22Rv1 (cell line): Measurements from ENCODE around the gene BNC2.

Experiments
- ZFX ChIP-seq: fragments of 450-650 bp; IDR thresholded peaks from 2 replicates; pipeline ENCODE4 v1.6.1; 2017; ENCODE audit warnings: antibody characterized with exemption, borderline replicate concordance
- TF ChIP-seq, protein P1 (sequence below): fragments of 450-650 bp; IDR thresholded peaks from 2 replicates; pipeline ENCODE4 v1.5.1; 2017; ENCODE audit warnings: mild to moderate bottlenecking

DNA sequence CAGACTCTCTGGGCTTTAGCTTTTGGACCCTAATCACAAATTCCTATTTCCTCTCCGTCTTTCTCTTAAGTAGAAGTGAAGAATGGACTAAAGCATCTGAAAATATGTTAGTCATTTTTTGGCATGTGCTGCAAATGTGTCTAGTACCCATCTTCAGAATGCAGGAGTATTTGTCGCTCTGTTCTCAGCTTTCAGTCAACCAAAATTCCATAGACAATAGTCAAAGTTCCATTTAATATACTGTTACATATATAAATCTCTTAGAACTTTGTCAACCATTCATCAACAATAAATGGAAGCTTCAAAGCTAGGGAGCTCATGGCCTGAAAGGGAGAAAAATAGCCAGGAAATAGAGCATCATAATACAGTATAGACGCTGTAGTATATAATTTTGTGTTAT lies 509.4 kb downstream of the BNC2 start:
- TF ChIP-seq, protein P1, sequence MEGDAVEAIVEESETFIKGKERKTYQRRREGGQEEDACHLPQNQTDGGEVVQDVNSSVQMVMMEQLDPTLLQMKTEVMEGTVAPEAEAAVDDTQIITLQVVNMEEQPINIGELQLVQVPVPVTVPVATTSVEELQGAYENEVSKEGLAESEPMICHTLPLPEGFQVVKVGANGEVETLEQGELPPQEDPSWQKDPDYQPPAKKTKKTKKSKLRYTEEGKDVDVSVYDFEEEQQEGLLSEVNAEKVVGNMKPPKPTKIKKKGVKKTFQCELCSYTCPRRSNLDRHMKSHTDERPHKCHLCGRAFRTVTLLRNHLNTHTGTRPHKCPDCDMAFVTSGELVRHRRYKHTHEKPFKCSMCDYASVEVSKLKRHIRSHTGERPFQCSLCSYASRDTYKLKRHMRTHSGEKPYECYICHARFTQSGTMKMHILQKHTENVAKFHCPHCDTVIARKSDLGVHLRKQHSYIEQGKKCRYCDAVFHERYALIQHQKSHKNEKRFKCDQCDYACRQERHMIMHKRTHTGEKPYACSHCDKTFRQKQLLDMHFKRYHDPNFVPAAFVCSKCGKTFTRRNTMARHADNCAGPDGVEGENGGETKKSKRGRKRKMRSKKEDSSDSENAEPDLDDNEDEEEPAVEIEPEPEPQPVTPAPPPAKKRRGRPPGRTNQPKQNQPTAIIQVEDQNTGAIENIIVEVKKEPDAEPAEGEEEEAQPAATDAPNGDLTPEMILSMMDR, result no peak
- no peak for TF ChIP-seq ZFX
